Right lobe of liver (tissue), 6 donors: Measurements from ENCODE around the gene MLF1. TPM values are rescaled to one million over a fixed set of nuclear protein-coding genes. Genes with fewer than 3 reads are reported as not detected.

Experiments used
- ATAC-seq, 4 donors: fragments of 200-7000 bp; cut with Tn5 transposase; one replicate each; pipeline ENCODE4 v1.9.1; 2020; ENCODE audit warnings: mild to moderate bottlenecking in 4 of 4, moderate library complexity in 4 of 4
- DNase-seq, 3 donors: peaks; one replicate each; pipeline ENCODE4 v3.0.0-alpha.2; 2020
- H3K27ac ChIP-seq, 3 donors: fragments of 200-600 bp; one replicate each; pipeline ENCODE4 v1.8.0; 2022
- H3K27me3 ChIP-seq, 2 donors: fragments of 200-600 bp; one replicate each; pipeline ENCODE4 v1.8.0; 2022
- H3K36me3 ChIP-seq, 4 donors: fragments of 200-600 bp; sonication (generic) in 1 of 4; one replicate each; pipeline versions ENCODE4 v1.5.1 to v1.8.0; 2017 to 2022; ENCODE audit warnings: control low read depth in 1 of 4
- H3K4me1 ChIP-seq, 4 donors: fragments of 200-600 bp; sonication (generic) in 1 of 4; one replicate each; pipeline versions ENCODE4 v1.5.1 to v1.8.0; 2017 to 2022; ENCODE audit warnings: control low read depth in 1 of 4
- H3K4me3 ChIP-seq, 3 donors: fragments of 200-600 bp; one replicate each; pipeline ENCODE4 v1.8.0; 2022
- H3K9me3 ChIP-seq, 4 donors: fragments of 200-600 bp; sonication (generic) in 1 of 4; one replicate each; pipeline versions ENCODE4 v1.5.1 to v1.8.0; 2017 to 2022; ENCODE audit warnings: control low read depth in 1 of 4
- POLR2A ChIP-seq: fragments of 450-650 bp; IDR thresholded peaks from one replicate; pipeline ENCODE4 v1.6.1; 2017; ENCODE audit warnings: antibody characterized with exemption, mild to moderate bottlenecking
- WGBS: methylation state at CpG from one replicate; pipeline ENCODE4 v1.1.6; 2018; ENCODE audit warnings: low coverage, low lambda C conversion rate; ENCODE audit not compliant: insufficient coverage; ENCODE audit errors: missing lambda C conversion rate; 5-methylcytosine and 5-hydroxymethylcytosine counted together
- intact Hi-C, 2 donors: fragments of 100-400 bp; cut with DNase I; formaldehyde crosslinking; loops; one replicate each; pipeline versions ENCODE4 v1.11.2 to v1.14.1; 2022
- total RNA-seq, 6 experiments: library from RNA; depleted of rRNA in 2 of 6; stranded (reverse); fragments of >200 nt in 2 of 6; fragmentation: NEBNext Ultra II Directional in 3 of 6; extraction: Animal tissue kit (Norgen Biotek cat#: 25700) in 3 of 6; gene quantifications; one replicate each; pipeline versions ENCODE4 v1.1.0 to v1.2.4, GENCODE V29; 2016 to 2023
- TF ChIP-seq, protein P1 (sequence below), 4 donors: fragments of 200-600 bp in 3 of 4; fragments of 450-650 bp in 1 of 4; IDR thresholded peaks; one replicate each; pipeline versions ENCODE4 v1.5.1 to v1.8.0; 2016 to 2022; ENCODE audit warnings: antibody characterized with exemption in 4 of 4, mild to moderate bottlenecking in 2 of 4
- donor health status: DM: no; HTN: yes; CAD: no.
- donor health status: DM: no; HTN: no; CAD: no.
- donor health status: DM: no; HTN: no; CAD: no.
- donor health status: DM: no; HTN: yes; CAD: no.
- donor health status: DM: no; HTN: yes; CAD: no.

Gene MLF1
- total RNA-seq, 6 experiments from 2014 or later, result 0.12 to 1.0 (median 0.31) TPM

DNA sequence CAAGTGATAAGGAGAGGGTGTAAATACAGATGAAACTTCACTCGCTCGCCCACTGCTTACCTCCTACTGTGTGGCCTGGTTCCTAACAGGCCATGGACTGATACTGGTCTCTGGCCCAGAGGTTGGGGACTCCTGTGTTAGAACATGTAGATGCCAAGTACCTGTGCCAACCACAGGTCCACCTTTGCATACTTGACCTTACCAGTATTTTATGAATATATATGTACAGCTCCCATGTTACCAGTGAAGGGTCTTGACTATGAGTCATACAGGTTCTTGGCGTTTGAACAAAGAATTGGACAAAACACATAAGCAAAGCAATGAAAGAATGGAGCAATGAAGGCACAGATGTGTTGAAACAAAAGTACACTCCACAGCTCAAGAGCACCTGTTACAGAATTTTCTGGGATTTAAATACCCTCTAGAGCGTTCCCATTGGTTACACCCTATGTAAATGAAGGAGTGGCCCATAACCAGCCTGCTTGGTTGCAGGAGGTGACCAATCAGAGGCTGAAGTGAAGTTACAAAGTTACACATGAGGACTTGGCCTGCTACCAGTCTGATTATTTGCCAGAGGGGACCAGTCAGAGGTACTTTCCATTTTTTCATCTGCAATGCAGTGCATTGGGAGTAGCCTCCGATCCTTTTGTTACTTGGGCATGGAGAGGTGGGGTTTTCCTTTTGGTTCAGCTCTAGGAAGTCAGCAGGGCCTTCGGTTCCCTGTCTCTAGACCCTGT lies 71.6 kb downstream of the MLF1 start:
- Histone ChIP-seq H3K27me3 (no peaks in the 10 kb centered on the region), H3K9me3 (no peaks in the 10 kb centered on the region), H3K36me3 (peaks cover 0 to 4% (median 0%) of the 10 kb centered on the region in 4 donors), H3K4me3 (no peak overlapping the region), H3K4me1 (peaks cover 0 to 12% (median 5%) of the 10 kb centered on the region in 4 donors), H3K27ac (no peak overlapping the region)
- ATAC-seq (no peak), DNase-seq (no peak)
- no peak for TF ChIP-seq POLR2A
- TF ChIP-seq, protein P1, sequence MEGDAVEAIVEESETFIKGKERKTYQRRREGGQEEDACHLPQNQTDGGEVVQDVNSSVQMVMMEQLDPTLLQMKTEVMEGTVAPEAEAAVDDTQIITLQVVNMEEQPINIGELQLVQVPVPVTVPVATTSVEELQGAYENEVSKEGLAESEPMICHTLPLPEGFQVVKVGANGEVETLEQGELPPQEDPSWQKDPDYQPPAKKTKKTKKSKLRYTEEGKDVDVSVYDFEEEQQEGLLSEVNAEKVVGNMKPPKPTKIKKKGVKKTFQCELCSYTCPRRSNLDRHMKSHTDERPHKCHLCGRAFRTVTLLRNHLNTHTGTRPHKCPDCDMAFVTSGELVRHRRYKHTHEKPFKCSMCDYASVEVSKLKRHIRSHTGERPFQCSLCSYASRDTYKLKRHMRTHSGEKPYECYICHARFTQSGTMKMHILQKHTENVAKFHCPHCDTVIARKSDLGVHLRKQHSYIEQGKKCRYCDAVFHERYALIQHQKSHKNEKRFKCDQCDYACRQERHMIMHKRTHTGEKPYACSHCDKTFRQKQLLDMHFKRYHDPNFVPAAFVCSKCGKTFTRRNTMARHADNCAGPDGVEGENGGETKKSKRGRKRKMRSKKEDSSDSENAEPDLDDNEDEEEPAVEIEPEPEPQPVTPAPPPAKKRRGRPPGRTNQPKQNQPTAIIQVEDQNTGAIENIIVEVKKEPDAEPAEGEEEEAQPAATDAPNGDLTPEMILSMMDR (IDR thresholded peaks at IDR 0.05), result no peak
- 51% methylated on average over 5 of the region's 6 CpGs for whole genome bisulfite sequencing
- intact Hi-C loops, result no loop called here

DNA sequence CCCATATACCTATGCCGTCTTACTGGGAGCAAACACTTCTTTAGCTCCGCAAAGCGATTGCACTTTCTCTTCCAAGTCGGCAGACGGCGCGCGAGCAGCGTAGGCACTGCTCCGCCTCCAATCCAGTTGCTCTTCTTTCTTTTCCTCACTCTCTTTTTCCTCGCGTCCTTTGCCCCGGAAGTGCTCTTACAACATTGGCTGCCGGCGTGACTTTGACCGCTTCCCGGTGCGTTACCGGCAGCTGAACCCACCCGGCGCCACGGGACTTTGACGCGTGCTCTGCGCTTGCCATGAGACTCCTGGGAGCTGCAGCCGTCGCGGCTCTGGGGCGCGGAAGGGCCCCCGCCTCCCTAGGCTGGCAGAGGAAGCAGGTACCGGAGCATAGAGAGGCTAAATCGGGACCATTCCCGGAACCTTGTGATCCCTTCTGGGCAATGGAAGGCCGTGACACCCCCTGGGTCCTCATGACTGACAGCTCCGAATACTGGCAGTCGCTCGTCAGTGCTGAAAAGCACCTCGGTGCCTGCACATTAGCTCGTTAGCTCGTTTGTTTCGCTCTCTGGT lies 73.4 kb downstream of the MLF1 start, which contains the start of gene GFM1:
Gene GFM1 (plus strand): TSS at position 183 of the 564 bp plus-strand sequence. CDS start 108 bp downstream, at position 291.
- Histone ChIP-seq H3K4me3 (peak within 1 kb of the TSS; percentile 52 to 98 (median 95)), H3K27ac (peak within 1 kb of the TSS; percentile 60 to 75 (median 70)), H3K9me3 (no peaks in the 10 kb centered on the region), H3K27me3 (no peaks in the 10 kb centered on the region), H3K4me1 (peaks cover 0 to 12% (median 5%) of the 10 kb centered on the region in 4 donors), H3K36me3 (peaks cover 0 to 13% (median 0%) of the 10 kb centered on the region in 4 donors)
- under 1% methylated on average over 37 of the region's 42 CpGs for WGBS
- intact Hi-C loops, result no loop called here
- ATAC-seq, result peak; percentile 99 to 100 (median 99)
- TF ChIP-seq, protein P1 (IDR thresholded peaks at IDR 0.05), result peak; percentile 61 to 98 (median 97)
- TF ChIP-seq POLR2A, result peak; percentile 54
- DNase-seq, result peak; percentile 91 to 95 (median 93)

DNA sequence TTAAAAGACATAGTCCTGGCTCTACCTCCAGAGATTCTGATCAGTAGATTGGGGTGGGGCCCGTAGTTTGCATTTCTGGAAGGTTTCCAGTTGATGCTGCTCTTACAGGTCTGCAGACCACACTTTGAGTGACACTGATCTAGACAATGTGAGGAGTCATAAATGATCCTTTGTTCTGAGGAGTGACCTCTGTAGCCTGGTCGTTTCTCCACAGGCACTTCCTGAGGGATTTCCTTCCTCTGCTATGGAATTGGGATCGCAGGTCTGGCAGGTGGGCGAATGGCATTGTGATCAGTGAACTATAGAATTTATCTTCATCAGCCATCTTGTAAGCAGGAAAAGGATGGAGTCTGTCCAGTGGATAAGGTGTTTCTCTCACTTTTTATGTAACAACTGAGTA lies 78.8 kb downstream of the MLF1 start:
- intact Hi-C loops, result no loop called here
- WGBS, result 46% methylated on average over 2 of the region's 4 CpGs
- ATAC-seq (peak in 2 of 4 donors; percentile 21 to 31), DNase-seq (no peak)
- no peak for TF ChIP-seq POLR2A
- TF ChIP-seq, protein P1 (IDR thresholded peaks at IDR 0.05), result no peak
- H3K36me3 ChIP-seq, result peaks cover 0 to 48% (median 9%) of the 10 kb centered on the region in 4 donors
- no peak overlapping the region for H3K4me3 ChIP-seq
- no peaks in the 10 kb centered on the region for H3K9me3 ChIP-seq
- no peaks in the 10 kb centered on the region for H3K27me3 ChIP-seq
- no peak overlapping the region for H3K27ac ChIP-seq
- peaks cover 0 to 12% (median 5%) of the 10 kb centered on the region in 4 donors for H3K4me1 ChIP-seq

DNA sequence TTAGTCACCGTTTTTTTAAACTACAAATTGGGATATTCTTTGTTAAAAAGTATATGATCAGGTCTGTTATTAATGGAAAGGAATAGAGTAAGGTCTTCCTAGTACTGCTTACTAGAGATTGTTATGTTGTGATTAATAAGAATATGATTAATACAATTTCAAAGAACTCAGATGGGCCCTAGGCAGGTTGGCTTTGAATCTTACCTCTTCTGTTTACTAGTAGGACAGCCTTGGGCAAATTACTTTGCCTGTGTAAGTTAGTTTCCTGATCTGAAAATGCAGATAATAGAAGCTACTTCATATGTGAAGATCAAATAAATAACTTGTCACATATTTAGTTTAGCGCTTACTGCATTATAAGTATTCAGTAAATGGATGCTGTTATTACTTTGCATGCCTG lies 80.2 kb downstream of the MLF1 start:
- H3K27ac ChIP-seq, result no peak overlapping the region
- TF ChIP-seq, protein P1 (IDR thresholded peaks at IDR 0.05), result no peak
- no peak for TF ChIP-seq POLR2A
- H3K4me1 ChIP-seq, result no peaks in the 10 kb centered on the region
- ATAC-seq (no peak), DNase-seq (no peak)
- H3K27me3 ChIP-seq, result no peaks in the 10 kb centered on the region
- H3K4me3 ChIP-seq, result no peak overlapping the region
- no peaks in the 10 kb centered on the region for H3K9me3 ChIP-seq
- H3K36me3 ChIP-seq, result peaks cover 0 to 52% (median 9%) of the 10 kb centered on the region in 4 donors
- WGBS, result 91% methylated on average over 2 of the region's 2 CpGs
- intact Hi-C loops, result no loop called here
